IPS-NIHi7 (cell line): ENCODE results near the gene PLCG2.

Source experiments
- DNase-seq: peaks from one replicate; pipeline ENCODE4 v3.0.0; 2012; ENCODE audit warnings: mixed read lengths; ENCODE audit errors: extremely low spot score

Gene PLCG2

DNA sequence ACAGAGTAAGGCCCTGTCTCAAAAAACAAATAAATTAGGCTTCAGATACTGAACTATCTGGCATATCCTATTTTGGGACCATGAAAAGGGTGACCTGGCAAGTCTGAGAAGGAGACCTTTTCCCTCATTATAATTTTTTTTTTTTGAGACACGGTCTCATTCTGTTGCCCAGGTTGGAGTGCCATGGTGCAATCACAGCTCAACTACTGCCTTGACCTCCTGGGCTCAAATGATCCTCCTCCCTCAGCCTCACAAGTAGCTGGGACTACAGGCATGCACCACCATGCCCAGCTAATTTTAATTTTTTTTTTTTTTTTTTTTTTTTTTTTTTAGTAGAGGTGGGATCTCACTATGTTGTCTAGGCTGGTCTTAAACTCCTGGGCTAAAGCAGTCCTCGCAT is 37.3 kb downstream of the PLCG2 start:
- no peak for DNase-seq

- no peak for DNase-seq
Observed at GRCh38 chr16:81816793-81817210, 37.7 kb downstream of the PLCG2 start.

GRCh38 chr16:81817296-81817695 is 38.2 kb downstream of the PLCG2 start:
- DNase-seq = no peak

- no peak for DNase-seq
Observed at GRCh38 chr16:81817789-81818567, 38.9 kb downstream of the PLCG2 start.

DNA sequence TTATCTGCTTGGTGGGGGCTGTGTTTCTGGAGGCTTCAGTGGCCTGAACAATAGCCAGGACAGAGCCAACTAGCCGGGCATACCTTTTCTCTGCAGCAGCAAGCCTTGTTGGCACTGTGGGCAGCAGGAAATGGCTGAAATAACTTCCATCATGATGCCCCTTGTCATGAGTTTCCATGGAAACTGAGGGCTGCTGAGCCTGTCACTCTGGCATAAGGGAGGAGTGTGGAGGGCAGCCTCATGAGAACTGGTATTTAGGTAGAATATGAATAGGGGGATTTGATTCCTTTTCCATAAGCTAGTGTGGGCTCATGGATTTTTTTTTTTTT is 39.4 kb downstream of the PLCG2 start:
- DNase-seq = no peak

DNA sequence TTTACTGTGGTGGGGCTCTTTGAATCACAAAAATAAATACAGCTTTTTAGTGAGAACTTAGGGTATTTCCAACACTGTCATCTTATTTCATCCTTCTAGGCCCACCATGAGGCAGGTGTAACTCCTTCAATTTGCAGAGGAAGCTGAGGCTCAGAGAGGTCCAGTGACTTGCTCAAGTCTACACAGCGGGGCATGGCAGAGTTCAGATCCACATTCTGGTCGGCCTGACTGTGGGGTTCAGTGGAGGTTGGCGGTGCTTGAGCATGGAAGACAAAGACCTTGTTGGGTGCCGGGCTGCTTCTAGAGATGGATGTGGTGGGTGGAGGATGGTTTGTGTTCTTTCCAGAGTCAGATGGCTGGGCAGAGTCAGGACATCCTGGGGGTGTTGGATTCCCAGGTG is 39.8 kb downstream of the PLCG2 start:
- DNase-seq = no peak

DNA sequence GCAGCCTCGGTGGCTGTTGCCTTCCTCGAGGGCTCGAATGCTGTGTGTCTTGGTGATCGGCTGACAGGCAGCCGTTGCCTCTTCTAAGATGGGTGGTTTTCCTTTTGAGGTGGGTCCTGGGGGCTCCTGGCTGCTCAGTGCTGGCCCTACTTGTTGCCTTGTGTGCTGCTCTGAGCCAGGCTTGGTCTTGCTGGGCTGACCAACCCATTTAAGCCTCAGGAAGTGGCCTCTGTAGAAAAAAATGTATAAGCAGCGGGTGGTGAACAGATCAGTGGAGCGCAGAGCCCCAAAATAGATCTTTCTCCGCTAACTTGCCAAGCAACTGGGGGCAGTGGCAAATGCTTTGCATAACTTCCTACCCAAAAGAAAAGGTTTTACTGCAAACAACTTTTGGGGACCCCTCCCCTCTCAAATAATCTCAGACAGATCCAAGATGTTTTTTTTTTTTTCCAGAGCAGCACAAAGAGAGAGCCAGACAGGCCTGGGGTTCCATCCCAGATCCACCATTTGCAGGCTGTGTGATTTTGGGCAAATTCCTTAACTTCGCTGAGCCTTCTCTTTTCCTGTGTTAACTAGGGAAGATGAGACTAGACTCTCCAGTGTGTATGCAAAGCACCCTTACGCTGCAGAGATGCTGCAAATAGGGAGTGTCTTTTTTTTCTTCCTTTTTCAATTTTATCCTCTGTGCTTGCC is 42.5 kb downstream of the PLCG2 start:
- DNase-seq = no peak

DNA sequence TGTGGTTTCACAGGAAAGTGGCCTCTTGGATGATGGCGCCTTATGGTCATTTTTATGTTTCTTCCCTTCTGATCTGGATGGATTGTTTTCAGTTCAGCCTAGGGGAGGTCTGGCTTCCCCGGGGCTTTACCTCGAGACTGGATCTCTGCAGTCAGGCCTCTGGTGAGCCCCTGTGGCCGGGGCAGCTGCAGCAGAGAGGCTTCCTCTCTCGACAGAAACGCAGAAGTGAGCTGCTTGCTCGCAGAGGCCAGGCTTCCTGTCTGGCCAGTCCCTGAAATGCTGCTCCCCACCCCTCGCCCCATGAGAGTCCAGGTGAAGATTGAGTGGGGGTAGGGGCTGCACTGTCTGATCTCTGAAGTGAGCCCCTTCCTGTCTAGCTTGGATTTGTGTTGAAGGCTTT is 44.0 kb downstream of the PLCG2 start:
- peak; percentile 43 for DNase-seq

DNA sequence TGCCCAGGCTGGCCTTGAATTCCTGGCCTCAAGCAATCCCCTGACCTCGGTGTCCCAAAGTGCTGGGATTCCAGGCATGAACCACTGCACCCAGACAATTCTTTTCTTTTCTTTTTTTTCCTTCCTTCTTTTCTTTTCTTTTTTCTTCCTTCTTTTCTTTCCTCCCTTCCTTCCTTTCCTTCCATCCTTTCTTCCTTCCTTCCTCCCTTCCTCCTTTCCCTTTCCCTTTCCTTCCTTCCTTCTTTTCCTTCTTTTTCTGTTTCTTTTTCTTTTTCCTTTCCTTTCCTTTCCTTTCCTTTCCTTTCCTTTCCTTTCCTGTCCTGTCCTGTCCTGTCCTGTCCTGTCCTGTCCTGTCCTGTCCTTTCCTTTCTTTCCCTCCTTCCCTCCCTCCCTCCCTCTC is 44.6 kb downstream of the PLCG2 start:
- no peak for DNase-seq

GRCh38 chr16:81826523-81826922 is 47.4 kb downstream of the PLCG2 start:
- no peak for DNase-seq

GRCh38 chr16:81830845-81831540 is 51.9 kb downstream of the PLCG2 start:
- no peak for DNase-seq

GRCh38 chr16:81831722-81832126 is 52.6 kb downstream of the PLCG2 start:
- DNase-seq = peak; percentile 37

DNA sequence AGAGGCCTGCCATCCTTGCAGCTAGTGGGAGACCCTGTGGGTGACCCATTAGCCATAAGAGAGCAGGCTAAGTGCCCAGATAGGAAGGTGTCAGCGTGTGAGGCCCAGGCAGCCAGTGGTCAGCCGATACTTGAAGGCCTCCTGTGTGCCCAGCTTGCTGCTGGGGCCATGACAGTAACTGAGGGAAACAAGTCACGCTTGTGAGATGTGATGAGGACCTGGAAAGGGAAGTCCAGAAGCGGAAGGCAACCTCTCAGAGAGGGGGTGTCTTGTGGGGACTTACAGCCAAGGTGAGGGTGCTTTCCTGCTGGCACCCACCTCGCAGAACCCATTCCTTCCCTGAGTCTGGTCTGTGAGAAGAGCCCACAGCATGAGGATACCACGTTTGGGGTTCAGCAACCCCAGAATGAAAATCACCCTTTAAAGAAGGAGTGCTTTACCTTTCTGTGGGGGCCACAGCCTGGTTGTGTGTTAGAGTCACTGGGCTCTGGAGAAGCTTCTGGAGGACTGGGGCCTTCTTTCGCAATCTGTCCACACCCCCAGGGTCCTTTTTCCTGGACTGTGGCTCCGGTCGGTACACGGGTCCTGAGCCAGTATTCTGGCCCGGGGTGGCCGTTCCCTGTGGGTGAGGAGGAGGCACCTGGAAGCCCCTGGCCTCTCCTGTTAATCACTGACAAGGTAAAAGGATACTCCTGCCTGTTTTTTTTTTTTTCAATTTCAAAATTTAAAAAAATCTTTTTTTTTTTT is 53.9 kb downstream of the PLCG2 start:
- no peak for DNase-seq

- no peak for DNase-seq
Observed at GRCh38 chr16:81833751-81834150, 54.7 kb downstream of the PLCG2 start.

DNA sequence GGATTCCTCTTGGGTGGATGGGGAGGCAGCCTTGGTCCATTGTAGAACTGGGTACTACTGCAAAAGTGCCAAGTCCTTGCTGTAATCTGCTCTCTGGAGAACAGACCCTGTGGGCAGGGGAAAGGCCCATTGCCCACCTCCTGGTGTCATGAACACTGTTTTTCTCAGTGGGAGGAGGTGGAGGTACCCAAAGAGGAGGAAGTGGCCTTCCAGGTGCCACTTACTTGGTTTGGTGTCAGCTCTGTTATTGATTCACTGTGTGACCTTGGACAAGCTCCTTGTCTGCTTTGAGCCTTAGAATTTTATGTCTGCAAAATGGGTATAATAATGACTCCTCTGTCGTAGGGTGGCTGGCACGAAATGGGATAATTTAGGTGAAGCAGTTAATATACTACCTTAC is 55.8 kb downstream of the PLCG2 start:
- DNase-seq = no peak

- no peak for DNase-seq
Observed at GRCh38 chr16:81836279-81837054, 57.4 kb downstream of the PLCG2 start.

- no peak for DNase-seq
Observed at GRCh38 chr16:81837312-81837751, 58.2 kb downstream of the PLCG2 start.

DNA sequence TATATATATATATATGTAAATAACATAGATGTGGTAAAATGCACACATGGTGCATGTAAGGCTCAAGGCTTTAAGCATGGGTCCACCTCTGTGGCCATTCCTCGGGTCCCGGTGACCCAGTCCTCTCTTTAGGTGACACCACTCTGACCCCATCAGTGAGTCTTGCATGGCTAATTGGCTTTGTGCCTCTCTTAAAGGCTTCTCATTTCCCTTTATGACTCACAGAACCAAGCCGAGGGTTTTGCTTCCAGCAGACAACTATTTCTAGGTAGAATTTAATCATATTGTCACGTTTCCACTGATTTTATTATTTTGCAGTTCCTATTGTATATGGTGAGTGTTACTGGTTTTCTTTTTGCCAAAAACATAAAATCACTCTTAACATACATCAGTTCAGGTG is 59.7 kb downstream of the PLCG2 start:
- no peak for DNase-seq

- no peak for DNase-seq
Observed at GRCh38 chr16:81841722-81842121, 62.6 kb downstream of the PLCG2 start.

GRCh38 chr16:81842564-81843242 is 63.6 kb downstream of the PLCG2 start:
- no peak for DNase-seq

- no peak for DNase-seq
Observed at GRCh38 chr16:81843243-81843582, 64.1 kb downstream of the PLCG2 start.
